Medulla oblongata (tissue), 1 donor: Measurements from ENCODE around the gene LYZL4.

Experiments
- DNase-seq: peaks from one replicate; pipeline ENCODE4 v3.0.0-alpha.2; 2015; ENCODE audit errors: extremely low spot score

Gene LYZL4

GRCh38 chr3:42425736-42426407 is 15.5 kb upstream of the LYZL4 start:
- DNase-seq, result no peak

- DNase-seq, result no peak
Observed at GRCh38 chr3:42424911-42425310, 14.5 kb upstream of the LYZL4 start.

DNA sequence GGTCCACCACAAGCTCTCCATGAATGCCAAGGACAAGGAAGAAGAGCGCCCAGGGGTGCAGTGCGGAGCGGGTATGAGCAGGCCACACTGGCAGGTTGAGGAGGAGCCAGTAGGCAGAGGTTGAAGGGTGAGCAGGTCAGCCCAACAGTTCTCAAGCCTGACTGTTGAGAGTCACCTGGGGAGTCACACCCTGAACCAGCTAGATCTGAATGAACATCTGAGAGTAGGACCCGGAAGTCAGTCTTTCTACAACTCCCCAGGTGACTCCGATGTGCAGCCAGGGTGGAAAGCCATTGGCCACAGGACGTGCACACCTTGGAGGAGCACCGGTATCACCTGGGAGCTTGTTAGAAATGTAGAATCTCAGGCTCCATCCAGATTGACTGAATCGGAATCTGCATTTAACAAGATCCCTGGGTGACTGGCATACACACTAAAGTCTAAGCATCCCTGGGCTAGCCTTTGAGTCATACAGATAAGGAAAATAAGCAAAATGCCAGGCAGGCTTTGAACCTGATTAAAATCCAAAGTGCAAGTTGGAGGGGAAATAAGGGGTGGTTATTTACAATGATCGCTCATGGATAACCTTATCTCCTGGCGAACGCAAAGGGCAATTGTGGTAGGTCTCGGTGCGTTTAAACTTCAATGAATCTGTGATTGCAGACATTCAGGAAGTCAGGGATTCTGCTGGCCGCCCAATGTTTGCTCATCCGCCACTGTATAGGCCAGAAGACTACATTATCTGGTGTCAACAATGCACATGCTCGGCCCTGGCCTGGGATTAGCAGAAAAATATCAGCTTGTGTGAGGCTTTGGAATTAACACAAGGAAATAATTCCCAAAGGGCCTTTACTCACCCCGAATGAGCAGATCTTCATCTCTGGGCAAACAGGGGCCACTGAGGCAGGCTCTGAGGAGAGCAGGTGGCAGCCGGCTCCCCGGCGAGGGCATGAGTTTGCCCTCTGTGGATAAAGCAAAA is 11.7 kb upstream of the LYZL4 start:
- DNase-seq, result no peak

DNA sequence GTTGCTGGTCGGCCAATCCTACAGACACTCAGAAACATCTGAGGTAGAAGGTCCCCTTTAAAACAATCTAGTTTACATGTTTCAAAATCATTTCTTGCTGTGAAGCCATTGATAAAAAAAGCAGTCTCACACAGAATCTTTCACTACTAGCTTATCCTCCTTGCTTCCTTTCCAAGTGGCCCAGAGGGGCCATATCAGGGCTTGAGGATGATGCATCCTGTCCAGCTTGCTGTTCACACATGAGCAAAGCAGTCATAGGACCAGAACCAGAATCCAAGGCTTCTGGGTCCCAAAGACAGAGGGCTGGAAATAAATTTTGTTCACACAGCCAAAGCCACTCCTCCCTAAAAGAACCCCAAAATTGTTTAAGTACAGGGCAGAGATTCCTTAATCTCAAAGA is 9.2 kb upstream of the LYZL4 start:
- DNase-seq, result no peak

DNA sequence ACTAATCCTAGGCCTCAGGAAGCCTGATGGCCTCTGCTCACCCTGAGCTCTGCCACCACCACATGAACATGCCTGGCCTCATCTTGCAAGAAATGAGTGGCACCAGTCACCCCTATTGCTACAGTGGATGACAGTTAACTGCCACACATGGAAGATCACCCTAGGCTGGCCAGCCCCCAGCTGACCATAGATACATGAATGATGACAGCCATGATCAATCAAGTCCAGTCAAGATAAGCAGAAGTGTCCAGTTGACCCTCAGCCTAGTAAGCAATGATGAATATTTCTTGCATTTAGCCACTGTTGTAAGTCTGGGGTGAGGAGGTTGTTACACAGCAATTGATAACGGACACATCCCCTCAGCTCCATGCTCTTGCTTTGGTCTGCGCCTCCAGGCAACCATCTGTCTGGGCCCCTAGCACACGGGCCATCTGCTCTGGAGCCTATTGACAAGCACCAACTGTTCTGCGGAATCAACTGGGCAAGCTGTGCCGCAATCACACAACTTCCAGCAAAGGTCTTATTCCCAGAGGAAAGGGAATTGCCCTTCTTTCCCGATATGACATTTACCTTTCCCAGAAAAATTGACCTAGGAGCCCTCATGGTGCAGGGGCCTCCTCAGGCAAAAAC is 2.2 kb upstream of the LYZL4 start:
- DNase-seq, result no peak

DNA sequence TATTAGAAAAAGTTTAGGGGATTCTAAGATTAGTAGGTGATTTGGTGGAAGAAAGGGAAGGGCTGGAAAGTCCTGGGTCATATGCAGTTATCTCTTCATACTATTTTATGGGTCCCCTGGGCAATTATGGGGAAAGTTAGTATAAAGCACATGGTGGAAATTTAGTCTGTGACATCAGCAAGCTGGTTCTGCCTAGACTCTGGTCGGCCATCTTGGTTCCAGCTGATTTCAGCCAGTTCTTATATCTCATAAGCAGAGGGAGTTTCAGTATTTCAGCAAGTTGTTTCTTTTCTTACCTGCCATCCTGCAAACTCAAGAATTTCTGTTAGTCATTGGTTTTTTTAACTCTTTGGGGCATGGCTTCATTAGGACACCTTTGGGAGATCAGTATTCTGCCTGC is 1.0 kb upstream of the LYZL4 start:
- DNase-seq, result no peak

DNA sequence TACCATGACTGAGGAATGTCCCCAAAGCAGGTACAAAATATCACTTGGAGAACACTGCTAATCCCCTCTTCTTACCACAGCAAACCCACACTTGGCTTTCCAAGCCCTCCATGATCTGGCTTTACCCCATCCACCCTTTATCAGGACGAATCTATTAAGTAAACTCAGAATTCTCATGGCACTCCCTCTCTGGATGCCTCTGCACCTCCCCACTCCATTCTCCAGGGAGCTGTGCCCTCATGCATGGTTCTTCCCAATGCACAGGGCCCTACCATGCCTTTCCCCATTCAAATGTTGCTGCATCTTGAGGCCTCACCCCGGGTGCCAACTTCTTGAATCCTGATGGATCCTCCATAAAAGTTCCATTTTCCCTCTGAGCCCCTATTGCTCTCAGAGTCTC is 2.3 kb downstream of the LYZL4 start:
- no peak for DNase-seq

- DNase-seq, result no peak
Observed at GRCh38 chr3:42406727-42407450, 3.5 kb downstream of the LYZL4 start.

- no peak for DNase-seq
Observed at GRCh38 chr3:42405857-42406256, 4.6 kb downstream of the LYZL4 start.

DNA sequence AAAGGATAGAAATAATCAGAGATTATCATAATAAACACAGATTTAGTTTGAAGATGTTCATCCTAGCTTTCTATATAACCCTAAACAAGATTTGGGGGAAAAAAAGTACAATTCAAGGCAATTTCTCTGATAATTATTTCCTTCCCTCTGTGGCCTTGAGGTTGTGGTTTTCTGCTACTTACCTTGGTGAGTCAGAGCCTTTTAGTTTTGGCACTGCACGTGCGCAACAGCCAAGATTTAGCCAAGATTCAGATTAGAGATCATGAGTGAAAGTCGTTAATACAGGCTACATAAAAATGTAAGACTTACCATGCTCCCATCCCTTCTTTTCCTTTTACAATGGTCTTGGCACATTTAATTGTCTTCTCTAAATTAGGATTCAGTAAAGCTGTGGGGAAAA is 6.7 kb downstream of the LYZL4 start:
- DNase-seq, result no peak

GRCh38 chr3:42402394-42403096 is 7.9 kb downstream of the LYZL4 start:
- DNase-seq, result no peak

DNA sequence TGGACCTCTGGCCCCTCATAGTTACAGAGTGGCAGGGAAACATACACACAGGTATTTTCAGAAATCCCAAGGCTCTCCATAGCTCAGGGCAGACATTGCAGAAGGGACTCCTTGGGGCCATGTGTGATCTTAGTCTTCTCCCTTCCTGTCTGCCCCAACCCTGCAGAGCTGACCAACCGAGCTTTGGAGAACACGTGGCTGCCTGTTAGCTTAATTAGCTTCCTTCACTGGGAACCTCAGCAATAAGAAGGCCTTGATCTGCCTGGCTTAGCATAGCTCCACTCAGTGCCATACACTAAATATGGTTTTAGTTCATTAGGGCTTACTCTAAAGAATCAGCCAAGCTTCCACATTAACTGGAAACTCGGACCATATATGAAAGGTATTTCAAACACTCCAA is 12.3 kb downstream of the LYZL4 start:
- DNase-seq, result no peak

DNA sequence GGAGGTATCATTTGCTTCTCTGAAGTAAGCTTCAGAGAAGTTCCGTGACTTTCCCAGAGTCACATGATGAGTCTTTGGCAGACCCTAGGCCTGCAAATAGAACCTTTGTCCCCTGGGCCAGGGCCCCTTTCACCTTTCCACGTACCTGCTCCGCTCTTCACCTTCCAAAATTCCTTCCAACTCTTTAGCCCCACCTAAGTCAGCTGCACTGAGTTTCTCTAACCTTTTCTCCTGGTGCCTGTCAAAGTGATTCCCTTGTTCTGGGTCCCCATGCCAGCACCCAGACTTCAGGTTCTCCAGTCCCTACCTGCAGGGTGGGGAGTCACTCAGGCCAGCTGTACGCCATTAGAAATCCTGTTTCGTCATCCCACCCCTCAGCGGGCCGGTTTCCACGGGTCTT is 12.8 kb downstream of the LYZL4 start:
- DNase-seq, result no peak

DNA sequence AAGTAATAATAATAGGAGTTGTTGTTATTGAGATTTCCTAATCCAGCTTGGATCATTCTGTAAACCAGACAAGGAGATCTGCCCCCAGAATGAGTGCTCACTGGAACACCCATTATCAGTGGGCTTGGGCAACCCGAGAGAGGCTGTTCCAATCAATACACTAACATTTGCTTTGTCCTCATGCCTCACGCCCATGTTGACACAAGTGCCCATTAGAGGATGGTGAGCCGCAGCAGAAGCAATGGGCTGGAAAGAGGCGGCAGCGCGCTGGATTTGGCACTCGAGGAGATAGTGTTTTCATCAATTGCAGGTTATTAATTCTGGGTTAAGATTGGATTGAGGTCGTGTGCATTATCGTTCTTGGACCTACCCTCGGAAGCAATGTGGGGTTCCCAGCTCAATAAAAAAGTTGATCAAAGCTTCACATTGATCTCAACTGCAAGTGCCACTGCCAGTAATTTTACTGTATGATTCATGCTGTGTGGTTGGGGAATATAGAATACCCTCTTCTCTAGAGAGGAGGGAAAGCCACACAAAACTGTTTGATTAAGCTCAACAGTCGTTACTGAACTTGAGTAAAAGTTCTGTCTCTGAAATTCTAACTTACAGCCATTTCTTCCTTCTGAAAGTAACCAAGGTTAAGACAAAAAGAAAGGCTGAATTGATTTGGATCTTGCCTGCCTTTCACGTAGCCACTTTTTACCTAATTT is 15.7 kb downstream of the LYZL4 start:
- no peak for DNase-seq

DNA sequence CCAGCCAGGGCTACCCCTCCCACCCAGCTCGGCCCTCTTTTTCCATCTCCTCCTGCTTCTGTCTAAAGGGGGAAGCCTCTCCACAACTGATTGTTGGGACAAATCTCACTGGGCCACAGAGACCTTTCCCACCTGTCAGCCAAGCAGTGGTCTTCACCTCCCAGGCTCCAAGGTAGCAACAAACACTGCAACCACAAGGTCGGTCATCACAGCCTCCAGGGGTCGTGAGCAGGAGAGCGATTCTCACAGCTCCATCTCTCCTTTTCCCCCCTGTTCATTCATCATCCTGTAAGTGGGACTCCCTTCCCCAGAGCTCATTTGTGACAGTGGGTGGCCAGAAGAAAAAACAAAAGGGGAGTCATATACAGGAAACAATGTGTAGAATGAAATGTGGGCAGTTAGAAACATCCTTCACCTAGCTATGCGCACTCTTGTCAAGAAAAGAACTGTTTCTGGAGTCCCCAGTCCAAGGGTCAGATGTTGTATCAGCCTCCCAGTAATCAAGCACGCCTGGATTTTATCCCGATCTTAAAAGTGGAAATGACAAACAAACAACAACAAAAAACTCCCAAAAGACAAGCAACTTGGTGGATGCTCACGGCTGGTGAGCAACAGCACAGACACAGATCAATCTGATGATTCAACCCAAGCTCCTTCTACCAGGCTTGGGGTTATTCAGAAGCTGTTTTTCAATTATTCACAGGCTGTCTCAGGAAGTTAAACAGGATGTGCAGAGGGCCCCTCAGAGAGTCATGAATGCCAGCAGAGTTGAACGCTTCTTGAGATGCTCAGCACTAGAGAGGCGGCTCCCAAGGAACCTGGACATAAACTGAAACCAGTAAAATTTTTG is 22.4 kb downstream of the LYZL4 start:
- DNase-seq, result no peak

DNA sequence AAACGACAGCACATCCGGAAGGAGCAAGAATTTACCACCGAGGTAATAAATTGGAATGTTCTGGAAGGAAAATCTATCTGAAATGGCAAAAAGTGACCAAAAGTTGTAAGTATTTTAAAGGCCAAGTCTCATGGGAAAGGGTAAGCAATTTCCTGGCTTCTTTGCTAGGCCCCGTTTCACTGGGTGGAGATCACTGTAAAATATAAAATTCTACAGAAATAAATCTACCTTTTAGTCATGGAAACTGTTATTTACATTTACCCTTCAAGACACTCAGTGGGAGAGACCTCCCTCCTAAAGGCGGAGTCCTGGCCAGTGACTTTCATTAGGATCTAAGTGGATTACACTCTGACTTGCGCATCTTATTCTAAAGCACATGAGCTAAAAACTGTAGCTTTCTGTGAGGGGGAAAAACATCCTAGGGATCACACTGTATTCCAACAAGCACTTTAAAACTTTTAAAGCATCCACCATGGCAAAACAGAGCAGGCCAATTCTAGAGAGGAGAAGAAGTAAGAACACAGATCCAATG is 28.8 kb downstream of the LYZL4 start:
- DNase-seq, result no peak

GRCh38 chr3:42377681-42378080 is 32.7 kb downstream of the LYZL4 start:
- DNase-seq, result no peak

DNA sequence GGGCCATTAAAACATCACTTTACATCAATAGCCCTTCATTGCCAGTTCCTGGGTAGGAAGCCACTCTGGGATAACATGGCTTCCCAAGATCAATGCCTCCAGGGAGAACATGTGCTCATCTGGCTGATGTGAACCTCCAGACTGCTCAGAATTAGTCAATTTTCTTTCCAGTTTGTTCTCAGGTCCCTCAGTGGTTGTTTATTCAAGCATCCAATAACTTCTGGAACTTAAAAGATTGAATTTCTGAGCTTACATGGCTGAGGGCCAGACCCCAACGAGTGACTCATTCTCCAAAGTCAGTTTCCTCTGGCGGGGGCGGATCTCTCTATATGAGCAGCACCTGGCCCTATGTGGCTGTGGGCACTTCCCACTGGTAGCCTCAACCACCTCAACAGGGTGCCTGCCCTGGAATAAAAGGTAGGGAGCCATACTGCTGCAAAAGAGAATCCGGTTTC is 34.0 kb downstream of the LYZL4 start:
- DNase-seq, result no peak

GRCh38 chr3:42375121-42375800 is 35.1 kb downstream of the LYZL4 start:
- DNase-seq, result peak; percentile 53
